Measurements from ENCODE around the gene PARD3.

Gene PARD3

DNA sequence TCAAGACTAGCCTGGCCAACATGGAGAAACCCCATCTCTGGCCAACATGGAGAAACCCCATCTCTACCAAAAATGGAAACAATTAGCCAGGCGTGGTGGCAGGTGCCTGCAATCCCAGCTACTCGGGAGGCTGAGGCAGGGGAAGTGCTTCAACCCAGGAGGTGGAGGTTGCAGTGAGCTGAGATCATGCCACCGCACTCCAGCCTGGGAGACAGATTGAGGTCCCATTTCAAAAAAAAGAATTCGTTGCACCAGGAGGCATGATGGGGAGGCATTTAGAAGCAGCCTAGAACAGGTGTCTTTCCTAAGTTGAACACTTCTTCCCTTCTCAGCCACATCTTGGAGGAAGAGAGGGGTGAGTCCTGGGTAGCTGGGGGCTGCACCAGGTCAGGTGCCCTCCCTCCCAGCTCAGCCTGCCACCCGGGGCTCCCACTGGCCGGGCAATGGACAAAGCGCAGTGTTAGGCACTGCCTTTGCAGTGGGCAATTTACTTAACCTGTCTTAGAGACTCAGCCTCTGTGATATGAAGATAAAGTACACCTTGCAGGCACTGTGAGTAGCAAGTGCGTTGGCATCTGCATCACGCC is 726.8 kb downstream of the PARD3 start:
- H4K20me1 ChIP-seq (ENCODE audit: insufficient read depth), result no peaks in the 10 kb centered on the region
- H3K9ac ChIP-seq, result no peak overlapping the region
- no peaks in the 10 kb centered on the region for H3K4me1 ChIP-seq (ENCODE audit: low read depth, poor library complexity, severe bottlenecking)
- no peak for TF ChIP-seq CTCF (conservative IDR thresholded peaks at IDR 0.05; ENCODE audit: low read depth, low read length)
- no peak overlapping the region for H2AFZ ChIP-seq (ENCODE audit: low read depth)
- H3K4me3 ChIP-seq (IDR thresholded peaks at IDR 0.05; ENCODE audit: insufficient read depth, low read depth, low read length), result no peak overlapping the region
- H3K4me2 ChIP-seq, result no peak overlapping the region
- H3K27ac ChIP-seq, result no peak overlapping the region
- no peaks in the 10 kb centered on the region for H3K79me2 ChIP-seq (ENCODE audit: insufficient read depth, low read depth)
- H3K27me3 ChIP-seq (ENCODE audit: insufficient read depth, low read depth), result no peaks in the 10 kb centered on the region
- no peaks in the 10 kb centered on the region for H3K36me3 ChIP-seq (ENCODE audit: insufficient read depth)

DNA sequence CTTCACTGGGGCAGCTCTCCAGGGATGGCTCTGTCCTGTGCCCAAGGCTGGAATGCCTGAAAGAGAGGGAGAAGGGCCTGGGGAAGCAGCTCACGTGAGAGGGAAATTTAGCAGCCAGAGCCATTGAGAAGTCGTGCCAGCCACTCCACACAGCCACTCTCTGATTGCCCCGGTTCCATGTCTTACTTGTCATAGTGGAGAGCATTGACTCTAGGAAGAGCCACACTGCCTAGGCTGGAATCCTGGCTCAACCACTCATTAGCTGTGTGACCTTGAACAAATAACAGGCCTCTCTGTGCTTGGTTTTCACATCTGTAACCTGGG is 728.0 kb downstream of the PARD3 start:
- H3K4me3 ChIP-seq (IDR thresholded peaks at IDR 0.05; ENCODE audit: insufficient read depth, low read depth, low read length), result no peak overlapping the region
- H4K20me1 ChIP-seq (ENCODE audit: insufficient read depth), result no peaks in the 10 kb centered on the region
- H3K4me1 ChIP-seq (ENCODE audit: low read depth, poor library complexity, severe bottlenecking), result no peaks in the 10 kb centered on the region
- no peak for TF ChIP-seq CTCF (conservative IDR thresholded peaks at IDR 0.05; ENCODE audit: low read depth, low read length)
- no peak overlapping the region for H2AFZ ChIP-seq (ENCODE audit: low read depth)
- no peaks in the 10 kb centered on the region for H3K36me3 ChIP-seq (ENCODE audit: insufficient read depth)
- no peak overlapping the region for H3K9ac ChIP-seq
- no peak overlapping the region for H3K4me2 ChIP-seq
- H3K27ac ChIP-seq, result no peak overlapping the region
- no peaks in the 10 kb centered on the region for H3K27me3 ChIP-seq (ENCODE audit: insufficient read depth, low read depth)
- H3K79me2 ChIP-seq (ENCODE audit: insufficient read depth, low read depth), result no peaks in the 10 kb centered on the region

DNA sequence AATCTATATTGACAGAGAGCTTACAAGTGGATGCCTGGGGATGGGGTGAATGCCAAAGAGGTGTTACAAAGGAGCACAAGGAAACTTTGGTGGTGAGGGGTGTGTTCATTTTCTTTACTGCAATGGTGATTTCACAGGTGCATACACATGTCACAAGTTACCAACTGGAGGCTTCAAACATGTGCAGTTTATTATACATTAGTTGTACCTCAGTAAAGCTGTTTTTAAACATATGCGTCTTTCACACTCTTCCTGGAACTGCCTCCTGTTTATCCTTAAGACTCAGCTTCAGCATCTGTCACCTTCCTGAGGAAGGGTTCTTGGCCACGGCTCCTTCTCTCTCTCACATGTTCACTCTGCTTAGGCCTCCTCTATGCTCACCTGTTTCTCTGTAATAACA is 731.5 kb downstream of the PARD3 start:
- H3K9ac ChIP-seq, result no peak overlapping the region
- no peak overlapping the region for H3K27ac ChIP-seq

DNA sequence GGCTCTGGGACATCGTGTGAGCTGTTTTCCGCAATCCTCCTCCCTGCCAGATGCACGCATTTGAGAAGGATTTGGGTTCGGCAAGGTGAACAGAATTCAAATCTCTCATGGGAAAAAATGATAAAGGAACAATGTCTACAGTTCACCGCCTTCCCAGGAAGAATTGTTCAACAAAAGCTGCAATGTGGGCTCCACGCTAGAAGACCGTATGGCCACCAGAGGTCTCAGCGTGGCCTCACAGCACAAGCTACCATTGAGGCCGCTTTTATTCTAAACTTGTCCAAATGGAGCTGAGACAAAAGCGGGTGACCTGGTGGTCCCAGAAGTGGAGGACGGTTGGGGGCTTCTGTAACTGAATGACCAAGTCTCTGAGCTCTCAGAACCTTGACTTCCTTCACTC is 733.1 kb downstream of the PARD3 start:
- Histone ChIP-seq H3K79me2 (ENCODE audit: insufficient read depth, low read depth) (no peaks in the 10 kb centered on the region), H3K4me3 (IDR thresholded peaks at IDR 0.05; ENCODE audit: insufficient read depth, low read depth, low read length) (no peak overlapping the region), H4K20me1 (ENCODE audit: insufficient read depth) (no peaks in the 10 kb centered on the region), H3K4me1 (ENCODE audit: low read depth, poor library complexity, severe bottlenecking) (no peaks in the 10 kb centered on the region), H2AFZ (ENCODE audit: low read depth) (no peak overlapping the region), H3K36me3 (ENCODE audit: insufficient read depth) (no peaks in the 10 kb centered on the region), H3K4me2 (no peak overlapping the region), H3K27me3 (ENCODE audit: insufficient read depth, low read depth) (no peaks in the 10 kb centered on the region), H3K27ac (no peak overlapping the region), H3K9ac (no peak overlapping the region)
- no peak for TF ChIP-seq CTCF (conservative IDR thresholded peaks at IDR 0.05; ENCODE audit: low read depth, low read length)

More for the DNA sequence above, 731.5 kb downstream of the PARD3 start:
- Histone ChIP-seq H3K4me1 (ENCODE audit: low read depth, poor library complexity, severe bottlenecking) (no peaks in the 10 kb centered on the region), H3K4me2 (no peak overlapping the region), H3K27me3 (ENCODE audit: insufficient read depth, low read depth) (no peaks in the 10 kb centered on the region), H3K79me2 (ENCODE audit: insufficient read depth, low read depth) (no peaks in the 10 kb centered on the region), H2AFZ (ENCODE audit: low read depth) (no peak overlapping the region), H4K20me1 (ENCODE audit: insufficient read depth) (no peaks in the 10 kb centered on the region), H3K4me3 (IDR thresholded peaks at IDR 0.05; ENCODE audit: insufficient read depth, low read depth, low read length) (no peak overlapping the region), H3K36me3 (ENCODE audit: insufficient read depth) (no peaks in the 10 kb centered on the region)
- no peak for TF ChIP-seq CTCF (conservative IDR thresholded peaks at IDR 0.05; ENCODE audit: low read depth, low read length)

All from KMS-11 (cell line).